GM19238 (cell line): ENCODE data around the gene CAMTA1.

Experiments used
- DNase-seq: peaks from one replicate; pipeline ENCODE4 v3.0.0; 2011; ENCODE audit warnings: low spot score; ENCODE audit not compliant: insufficient read length

The CAMTA1 gene

GRCh38 chr1:7000720-7001119, 215.5 kb downstream of the CAMTA1 start:
- no peak for DNase-seq

GRCh38 chr1:7002728-7003127, 217.5 kb downstream of the CAMTA1 start:
- no peak for DNase-seq

GRCh38 chr1:7003676-7004075, 218.4 kb downstream of the CAMTA1 start:
- DNase-seq = no peak

- no peak for DNase-seq
Measured at GRCh38 chr1:7004181-7004580, 218.9 kb downstream of the CAMTA1 start.

GRCh38 chr1:7005762-7006161, 220.5 kb downstream of the CAMTA1 start:
- DNase-seq = no peak

GRCh38 chr1:7006996-7007871, 222.0 kb downstream of the CAMTA1 start:
- DNase-seq = no peak

GRCh38 chr1:7007902-7008301, 222.6 kb downstream of the CAMTA1 start:
- no peak for DNase-seq

GRCh38 chr1:7008331-7008730, 223.1 kb downstream of the CAMTA1 start:
- no peak for DNase-seq

- no peak for DNase-seq
Measured at GRCh38 chr1:7008975-7009740, 223.9 kb downstream of the CAMTA1 start.

- DNase-seq = no peak
Measured at GRCh38 chr1:7009741-7010525, 224.7 kb downstream of the CAMTA1 start.

- no peak for DNase-seq
Measured at GRCh38 chr1:7010534-7011200, 225.4 kb downstream of the CAMTA1 start.

- DNase-seq = no peak
Measured at GRCh38 chr1:7011826-7012225, 226.6 kb downstream of the CAMTA1 start.

- DNase-seq = no peak
Measured at GRCh38 chr1:7012461-7012924, 227.2 kb downstream of the CAMTA1 start.

GRCh38 chr1:7013833-7014639, 228.8 kb downstream of the CAMTA1 start:
- DNase-seq = no peak

GRCh38 chr1:7014640-7014930, 229.3 kb downstream of the CAMTA1 start:
- DNase-seq = no peak

- DNase-seq = no peak
Measured at GRCh38 chr1:7015022-7015421, 229.8 kb downstream of the CAMTA1 start.

GRCh38 chr1:7018351-7018750, 233.1 kb downstream of the CAMTA1 start:
- DNase-seq = no peak

GRCh38 chr1:7018826-7019225, 233.6 kb downstream of the CAMTA1 start:
- no peak for DNase-seq

- DNase-seq = no peak
Measured at GRCh38 chr1:7019510-7019909, 234.3 kb downstream of the CAMTA1 start.

- no peak for DNase-seq
Measured at GRCh38 chr1:7022058-7022457, 236.8 kb downstream of the CAMTA1 start.

- DNase-seq = no peak
Measured at GRCh38 chr1:7025013-7025412, 239.8 kb downstream of the CAMTA1 start.
